HG03159 (cell line): Measurements from ENCODE around the gene IFNW1.
A peak's percentile ranks its signal among the peaks of the same experiment; 100 is the strongest.
"Not testable (repeated sequence)": the region's sequence is repeated elsewhere in the genome, so short reads cannot be mapped to it uniquely, and the experiment has no call there.

Source experiments
- ATAC-seq: cut with Tn5 transposase; IDR thresholded peaks from one replicate; pipeline ENCODE4 v1.9.1; 2021; ENCODE audit warnings: mild to moderate bottlenecking, moderate library complexity; ENCODE audit not compliant: unreplicated experiment

The IFNW1 gene

GRCh38 chr9:21141427-21141882 is at the start of gene IFNW1:
Gene IFNW1, minus strand, starts transcription at chr9:21141832. Its CDS starts 262 bp downstream, at chr9:21141570.
- ATAC-seq, result peak; percentile 65

GRCh38 chr9:21187487-21187886 is 45.9 kb upstream of the IFNW1 start, which contains the start of gene IFNA4:
Gene IFNA4, minus strand, starts transcription at chr9:21187587. Its CDS starts 56 bp downstream, at chr9:21187531.
- ATAC-seq, result not testable (repeated sequence)

GRCh38 chr9:21182810-21183736 is 41.4 kb upstream of the IFNW1 start:
- ATAC-seq, result peak; percentile 98

DNA sequence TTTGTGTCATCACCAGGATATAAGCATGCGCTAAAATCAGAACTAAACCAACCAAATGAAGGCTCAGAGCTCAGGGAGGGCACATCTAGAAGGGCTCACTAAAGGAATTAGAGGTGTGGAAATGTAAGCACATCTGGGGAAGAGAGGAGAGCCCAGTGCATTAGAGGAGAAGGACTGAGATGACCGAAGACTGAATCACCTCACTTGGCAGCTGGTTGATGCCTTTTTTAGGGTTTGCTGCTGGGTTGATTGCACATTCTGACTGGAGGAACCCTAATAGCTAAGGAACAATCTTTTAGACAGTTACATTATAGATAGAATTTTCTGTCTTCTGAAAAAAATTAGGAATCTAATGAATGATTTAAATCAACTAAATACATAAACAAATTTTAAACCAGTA is 33.0 kb upstream of the IFNW1 start:
- ATAC-seq, result no peak

DNA sequence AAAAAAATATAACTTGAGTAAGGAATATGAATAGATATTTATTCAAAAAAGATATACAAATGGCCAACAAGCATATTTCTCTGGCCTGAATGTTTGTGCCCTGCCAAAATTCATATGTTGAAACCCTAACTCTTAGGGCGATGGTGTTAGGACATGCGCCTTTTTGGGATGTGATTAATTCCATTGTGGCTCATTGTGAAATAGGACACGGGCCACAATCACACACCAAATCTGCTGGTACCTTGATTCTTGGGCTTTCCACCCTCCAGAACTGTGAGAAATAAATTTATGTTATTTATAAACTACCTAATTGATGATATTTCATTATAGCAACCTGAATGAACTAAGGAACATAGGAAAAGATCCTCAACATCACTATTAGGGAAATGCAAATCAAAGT is 30.5 kb upstream of the IFNW1 start:
- ATAC-seq, result no peak

DNA sequence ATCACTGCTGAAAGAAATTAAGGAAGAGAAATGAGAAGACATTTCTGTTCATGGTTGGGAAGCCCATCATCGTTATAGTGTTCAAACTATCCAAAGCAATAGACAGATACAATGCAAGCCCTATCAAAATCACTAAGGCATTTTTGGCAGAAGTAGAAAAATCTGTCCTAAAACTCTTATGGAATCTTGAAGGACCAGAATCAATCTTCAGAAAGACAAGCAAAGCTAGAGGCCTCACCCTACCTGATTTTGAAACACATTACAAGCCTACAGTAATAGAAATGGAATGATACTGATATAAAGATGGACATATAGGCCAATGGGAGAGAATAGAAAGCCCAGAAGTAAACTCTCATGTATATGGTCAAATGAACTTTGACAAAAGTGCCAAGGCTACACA is 29.7 kb upstream of the IFNW1 start:
- ATAC-seq, result no peak

DNA sequence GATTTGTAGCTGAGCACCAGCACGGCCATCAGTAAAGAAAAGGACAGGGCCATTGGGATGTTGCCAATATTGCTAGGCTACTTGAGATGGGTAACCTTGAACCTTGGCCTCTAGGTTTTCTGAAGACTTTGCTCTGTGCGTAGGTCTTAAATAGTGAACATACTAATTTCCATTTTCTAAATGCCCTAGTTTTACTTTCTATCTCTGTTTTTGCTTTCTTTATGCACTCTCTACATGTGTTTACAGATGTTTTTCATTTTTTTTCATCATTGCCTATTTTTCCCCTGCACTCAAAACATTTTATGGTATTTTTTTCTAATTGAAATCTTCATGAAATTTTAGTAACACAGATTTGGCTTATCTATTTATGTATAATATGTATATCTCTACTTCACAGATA is 24.9 kb upstream of the IFNW1 start, which contains the start of gene IFNA21:
Gene IFNA21 (minus strand): TSS at position 101 of the 400 bp plus-strand sequence. CDS start 48 bp downstream, at position 53.
- ATAC-seq, result not testable (repeated sequence)

- no peak for ATAC-seq
These were observed 23.9 kb upstream of the IFNW1 start for GRCh38 chr9:21165516-21165915.

- peak; percentile 86 for ATAC-seq
These were observed 18.5 kb upstream of the IFNW1 start for GRCh38 chr9:21160178-21160577.

DNA sequence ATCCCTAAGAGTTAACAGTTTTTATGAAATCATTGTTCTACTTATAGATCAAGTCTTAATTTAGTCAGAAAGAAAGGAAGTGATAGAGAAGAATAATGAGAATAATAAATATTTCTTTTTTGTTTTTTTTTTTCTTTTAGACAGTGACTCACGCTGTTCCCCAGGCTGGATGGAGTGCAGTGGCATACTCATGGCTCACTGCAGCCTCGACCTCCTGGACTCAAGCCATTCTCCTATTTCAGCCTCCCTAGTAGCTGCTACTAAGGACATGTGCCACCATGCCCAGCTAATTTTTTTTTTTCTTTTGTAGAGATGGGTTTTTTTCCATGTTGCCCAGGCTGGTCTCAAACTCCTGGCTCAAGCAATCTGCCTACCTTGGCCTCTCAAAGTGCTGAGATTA is 13.9 kb upstream of the IFNW1 start:
- ATAC-seq, result no peak

GRCh38 chr9:21154018-21154608 is 12.5 kb upstream of the IFNW1 start:
- peak; percentile 88 for ATAC-seq

- ATAC-seq, result peak; percentile 23
These were observed 11.8 kb upstream of the IFNW1 start for GRCh38 chr9:21153336-21154017.

DNA sequence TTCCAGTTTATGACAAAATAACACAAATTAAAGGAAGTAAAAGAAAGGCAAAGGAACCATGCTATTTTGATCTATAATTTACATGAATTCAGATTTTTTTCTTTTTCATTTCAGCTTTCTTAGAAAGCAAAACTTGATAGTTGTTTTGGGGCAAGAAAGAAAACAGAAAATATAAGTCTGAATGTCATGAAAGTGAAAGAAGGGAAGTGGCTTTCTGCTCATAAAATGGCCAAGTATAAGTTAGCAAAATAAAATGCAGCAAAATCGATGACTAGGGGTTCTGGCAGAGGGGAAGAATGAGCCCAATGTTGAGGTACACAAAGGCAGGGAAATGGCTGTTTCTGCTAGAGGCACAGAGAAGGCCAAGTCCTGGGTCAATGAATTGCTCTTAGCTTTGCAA is 3.0 kb upstream of the IFNW1 start:
- peak; percentile 64 for ATAC-seq

GRCh38 chr9:21137020-21137419 is 4.6 kb downstream of the IFNW1 start:
- ATAC-seq, result no peak

DNA sequence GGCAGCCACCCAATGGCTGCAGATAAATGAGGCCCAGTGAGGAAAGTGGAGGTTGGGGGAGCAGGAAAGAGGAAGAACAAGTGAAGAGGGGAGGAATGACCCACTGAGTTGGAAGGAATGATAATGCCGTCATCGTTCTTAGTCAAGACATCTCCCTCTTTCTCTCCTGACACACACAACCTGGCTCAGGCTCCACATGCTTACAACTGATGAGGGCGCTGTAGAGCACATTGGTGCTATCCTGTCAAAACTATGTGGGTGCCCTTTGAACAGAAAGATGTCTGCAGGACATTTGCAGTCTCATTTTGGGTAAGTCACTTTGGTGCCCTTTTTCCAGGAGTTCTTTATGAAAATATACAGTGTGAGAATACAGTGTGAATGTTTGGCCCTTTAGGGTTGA is 5.9 kb downstream of the IFNW1 start:
- no peak for ATAC-seq

GRCh38 chr9:21128186-21128585 is 13.4 kb downstream of the IFNW1 start:
- ATAC-seq, result not testable (repeated sequence)

- peak; percentile 93 for ATAC-seq
These were observed 19.9 kb downstream of the IFNW1 start for GRCh38 chr9:21121595-21122251.

DNA sequence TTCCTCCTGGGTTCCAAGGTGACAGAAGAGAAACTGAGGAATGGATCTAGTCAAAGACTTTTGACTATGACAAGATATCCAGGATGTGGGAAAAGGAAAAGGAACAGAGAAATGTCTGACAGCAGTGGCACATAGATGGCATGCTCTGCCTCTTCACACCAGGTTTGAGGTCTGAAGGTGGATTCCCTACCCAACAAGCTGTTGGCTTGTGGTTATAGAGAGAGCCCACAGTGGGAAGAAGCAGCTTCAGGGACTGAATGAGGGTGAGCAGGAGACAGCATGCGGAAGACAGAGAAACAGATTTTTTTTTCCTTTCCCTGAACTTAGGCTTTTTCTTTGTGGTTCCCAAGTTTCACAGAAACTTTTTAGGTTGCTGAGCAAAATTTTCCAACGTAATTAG is 20.6 kb downstream of the IFNW1 start:
- no peak for ATAC-seq

GRCh38 chr9:21119093-21119770 is 22.4 kb downstream of the IFNW1 start:
- no peak for ATAC-seq

GRCh38 chr9:21114311-21114710 is 27.3 kb downstream of the IFNW1 start:
- no peak for ATAC-seq
